Inflammatory macrophage treated with lipopolysaccharide for 1 hour (primary cell): ENCODE results near the gene HLA-F.

ENCODE experiments used
- DNase-seq, 2 donors: peaks; one replicate each; pipeline ENCODE4 v3.0.0-alpha.2; 2020 to 2022

The HLA-F gene

DNA sequence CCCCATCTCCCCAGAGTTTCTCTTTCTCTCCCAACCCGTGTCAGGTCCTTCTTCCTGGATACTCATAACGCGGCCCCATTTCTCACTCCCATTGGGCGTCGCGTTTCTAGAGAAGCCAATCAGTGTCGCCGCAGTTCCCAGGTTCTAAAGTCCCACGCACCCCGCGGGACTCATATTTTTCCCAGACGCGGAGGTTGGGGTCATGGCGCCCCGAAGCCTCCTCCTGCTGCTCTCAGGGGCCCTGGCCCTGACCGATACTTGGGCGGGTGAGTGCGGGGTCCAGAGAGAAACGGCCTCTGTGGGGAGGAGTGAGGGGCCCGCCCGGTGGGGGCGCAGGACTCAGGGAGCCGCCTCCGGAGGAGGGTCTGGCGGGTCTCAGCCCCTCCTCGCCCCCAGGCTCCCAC is at the start of gene HLA-F:
Gene HLA-F (plus strand): TSS at position 173 of the 404 bp plus-strand sequence. CDS start 30 bp downstream, at position 203.
- DNase-seq, result peak; percentile 97 to 98

DNA sequence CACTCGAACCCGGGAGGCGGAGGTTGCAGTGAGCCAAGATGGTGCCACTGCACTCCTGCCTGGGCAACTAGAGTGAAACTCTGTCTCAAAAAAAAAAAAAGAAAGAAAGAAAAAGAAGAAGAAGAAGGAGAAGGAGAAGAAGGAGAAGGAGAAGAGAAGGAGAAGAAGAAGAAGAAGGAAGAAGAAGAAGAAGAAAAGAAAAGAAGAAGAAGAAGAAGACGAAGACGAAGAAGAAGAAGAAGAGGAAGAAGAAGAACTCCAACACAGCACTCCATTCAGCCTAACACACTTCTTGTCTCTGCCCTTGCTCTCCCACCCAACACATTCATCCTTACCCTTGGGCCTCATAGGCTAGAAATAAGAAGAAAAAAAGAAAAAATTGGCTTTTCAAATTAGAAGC is 49.2 kb upstream of the HLA-F start:
- no peak for DNase-seq

DNA sequence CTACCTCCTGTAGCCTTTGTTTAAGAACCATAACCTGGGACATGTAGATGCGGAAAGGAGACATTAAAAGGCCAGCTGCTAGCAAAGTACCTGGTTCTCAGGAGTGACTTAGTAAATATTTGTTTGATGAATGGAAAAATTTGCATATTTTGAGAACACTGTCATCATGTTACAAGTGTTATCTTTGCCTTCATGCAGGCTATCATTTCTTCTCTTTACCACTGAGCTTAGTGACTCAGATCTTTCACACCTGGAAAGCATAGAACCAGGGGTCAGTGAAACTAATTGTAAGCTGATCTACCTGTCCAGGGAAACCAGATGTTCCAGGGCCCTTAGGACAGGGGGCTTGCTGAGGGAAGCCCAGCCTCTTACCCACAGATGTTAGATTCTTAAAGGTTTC is 47.7 kb upstream of the HLA-F start:
- DNase-seq, result no peak

DNA sequence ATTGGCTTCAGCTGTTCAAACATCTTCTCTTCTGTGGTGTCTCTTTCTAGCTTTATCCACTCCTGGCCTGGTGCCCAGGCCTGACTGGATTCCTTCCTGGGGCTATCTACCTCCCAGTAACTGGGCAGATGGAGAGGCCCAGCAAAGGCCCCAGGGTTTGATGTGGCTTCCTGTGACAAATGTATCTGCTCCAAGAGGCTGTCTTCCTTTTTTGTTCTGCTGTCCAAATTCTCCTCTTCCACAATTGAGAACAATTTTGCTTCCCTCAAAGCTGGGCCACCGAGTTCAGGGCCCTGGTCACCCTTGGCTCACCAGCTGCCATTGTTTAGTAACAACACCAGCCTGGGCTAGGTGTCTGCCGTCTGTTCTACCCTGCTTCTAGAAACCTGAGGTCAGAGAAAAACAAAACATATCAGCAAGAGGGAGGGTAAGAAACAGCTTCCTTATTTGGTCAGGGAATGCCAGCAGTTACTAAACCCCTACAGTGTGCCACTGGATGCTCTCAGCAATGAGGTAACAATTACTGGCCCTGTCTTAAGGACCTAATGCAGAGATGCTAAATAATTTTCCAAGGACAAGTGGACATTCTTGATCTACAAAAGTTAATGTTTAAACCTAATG is 46.1 kb upstream of the HLA-F start:
- peak; percentile 37 to 40 for DNase-seq

DNA sequence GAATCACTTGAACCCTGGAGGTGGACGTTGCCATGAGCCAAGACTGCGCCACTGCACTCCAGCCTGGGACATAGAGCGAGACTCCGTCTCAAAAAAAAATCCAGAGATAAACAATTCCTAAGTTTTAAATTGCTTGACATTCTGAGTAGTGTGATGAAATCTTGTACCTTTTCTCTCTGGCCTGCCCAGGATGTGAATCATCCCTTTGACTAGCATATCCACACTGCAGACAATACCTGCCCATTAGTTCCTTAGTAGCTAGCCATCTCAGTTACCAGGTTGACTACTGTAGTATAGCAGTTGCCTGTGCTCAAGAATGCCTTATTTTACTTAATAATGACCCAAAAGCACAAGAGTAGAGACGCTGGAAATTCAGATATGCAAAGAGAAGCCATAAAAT is 45.1 kb upstream of the HLA-F start:
- no peak for DNase-seq

DNA sequence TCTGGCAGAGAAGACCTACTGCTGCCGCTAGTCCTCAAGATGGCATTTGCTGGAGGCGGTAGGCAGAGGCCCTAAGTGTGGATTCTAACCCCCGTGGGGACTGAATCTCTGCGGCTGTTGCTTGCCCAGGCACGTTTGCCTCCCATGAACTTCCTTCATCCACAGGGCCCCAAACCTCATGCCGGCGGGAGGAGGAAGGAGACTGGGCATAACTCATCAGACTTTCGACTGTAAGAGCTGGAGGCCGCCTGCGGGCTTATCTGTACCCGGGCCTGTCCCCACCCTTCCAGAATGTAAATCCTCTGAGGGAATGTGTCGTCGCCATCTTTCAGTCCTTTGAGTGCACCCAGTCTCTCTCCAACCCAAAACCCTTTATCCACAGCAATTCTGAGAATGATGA is 43.3 kb upstream of the HLA-F start:
- DNase-seq, result no peak

DNA sequence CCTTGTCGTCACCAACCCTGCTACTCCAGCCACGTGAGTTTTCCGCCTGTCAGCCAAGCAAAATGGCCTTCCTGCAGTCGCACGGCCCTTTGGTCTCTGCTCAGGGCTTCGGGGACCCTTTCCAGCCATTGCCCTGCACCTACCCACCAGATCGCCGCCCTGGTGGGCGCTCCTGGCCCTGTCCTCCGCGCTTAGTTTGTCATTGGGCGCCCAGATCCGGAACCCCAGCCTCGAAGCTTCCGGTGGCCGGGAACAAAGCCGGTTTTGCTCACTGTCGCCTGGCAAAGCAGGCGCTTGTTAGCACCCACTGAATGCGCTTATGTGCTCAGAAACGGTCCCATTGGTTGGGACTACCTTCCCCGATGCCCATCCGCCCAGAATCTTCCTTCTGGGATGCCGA is 42.8 kb upstream of the HLA-F start:
- no peak for DNase-seq

DNA sequence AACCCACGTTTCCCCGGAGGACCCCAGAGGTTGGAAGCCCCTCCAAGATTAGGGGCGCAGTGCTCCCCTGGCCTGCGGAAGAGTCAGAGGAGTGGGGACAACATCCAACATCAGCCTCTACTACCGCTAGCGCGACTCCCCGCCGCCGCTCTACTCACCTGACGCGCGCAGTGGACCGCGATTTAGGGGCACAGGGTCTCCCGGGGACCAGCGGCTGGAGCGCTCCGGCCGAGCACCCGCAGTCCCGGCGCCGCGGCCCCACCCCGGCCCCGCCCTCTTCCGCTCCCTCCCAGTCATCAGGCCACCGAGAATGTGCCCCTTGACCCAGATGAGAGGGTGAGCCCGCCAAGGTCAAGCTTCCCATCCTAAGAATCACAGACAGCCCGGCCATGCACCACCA is 42.3 kb upstream of the HLA-F start, which contains the start of gene ZFP57:
Gene ZFP57 (minus strand): TSS at position 249 of the 400 bp plus-strand sequence. CDS start 4,149 bp downstream, outside the sequence.
- DNase-seq, result no peak

DNA sequence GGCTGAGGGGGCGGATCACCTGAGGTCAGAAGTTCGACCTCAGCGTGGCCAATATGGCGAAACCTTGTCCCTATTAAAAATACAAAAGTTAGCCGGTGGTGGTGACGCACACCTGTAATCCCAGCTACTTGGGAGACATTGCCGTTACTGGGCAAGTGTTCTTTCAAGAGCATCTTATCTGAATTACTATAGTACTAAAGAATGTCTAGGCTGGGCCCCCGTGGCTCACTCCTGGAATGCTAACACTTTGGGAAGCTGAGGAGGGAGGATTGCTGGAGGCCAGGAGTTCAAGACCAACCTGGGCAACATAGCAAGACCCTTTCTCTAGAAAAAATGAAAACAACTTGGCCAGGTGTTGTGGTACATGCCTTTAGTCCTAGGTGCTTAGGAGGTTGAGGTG is 41.4 kb upstream of the HLA-F start:
- DNase-seq, result no peak

DNA sequence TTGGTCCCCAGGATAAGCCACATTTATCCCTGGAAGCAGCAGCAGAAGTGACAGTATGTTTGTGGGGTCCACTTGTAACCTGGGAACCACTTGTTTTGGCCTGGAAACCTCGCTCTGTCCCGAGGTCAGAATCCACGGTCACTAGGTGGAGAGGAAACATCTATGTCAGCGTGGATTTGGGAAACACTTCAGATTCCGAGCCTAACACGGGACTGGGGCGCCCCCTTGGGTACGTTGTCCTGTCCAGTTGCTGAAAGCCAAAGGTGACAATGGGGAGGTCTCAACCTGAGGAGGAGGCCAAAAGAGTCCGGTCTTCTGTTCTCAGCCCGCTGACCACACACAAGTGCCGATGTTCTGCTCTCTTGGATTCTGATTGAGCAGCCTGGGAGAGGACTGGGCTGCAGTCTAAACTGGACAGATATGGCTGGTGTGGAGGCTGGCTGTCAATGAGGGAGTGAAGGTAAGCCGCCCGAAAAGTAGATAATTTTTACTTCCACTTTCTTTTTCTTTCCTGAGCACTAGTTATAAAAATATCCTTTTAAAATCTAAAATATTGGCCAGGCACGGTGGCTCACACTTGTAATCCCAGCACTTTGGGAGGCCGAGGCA is 37.4 kb upstream of the HLA-F start:
- no peak for DNase-seq

DNA sequence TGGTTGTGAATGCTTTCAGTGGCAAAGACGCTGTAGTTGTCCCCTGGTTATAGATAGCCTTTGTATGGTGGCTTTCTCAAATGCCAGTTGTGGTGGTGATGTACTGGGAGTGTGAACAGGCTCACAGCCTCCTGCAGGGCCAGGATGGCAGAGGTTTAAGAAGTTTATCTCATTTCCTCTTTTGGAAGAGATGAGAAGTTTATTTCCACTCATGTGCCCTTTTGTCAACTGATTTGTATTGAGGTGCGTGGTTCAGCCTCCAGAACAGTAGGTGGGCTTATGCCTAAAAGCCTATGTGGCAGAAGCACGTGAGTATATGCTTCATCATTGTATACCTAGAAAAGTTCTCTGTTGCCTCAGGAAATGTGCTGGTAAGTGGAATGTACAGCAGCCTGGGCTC is 28.6 kb upstream of the HLA-F start:
- no peak for DNase-seq

DNA sequence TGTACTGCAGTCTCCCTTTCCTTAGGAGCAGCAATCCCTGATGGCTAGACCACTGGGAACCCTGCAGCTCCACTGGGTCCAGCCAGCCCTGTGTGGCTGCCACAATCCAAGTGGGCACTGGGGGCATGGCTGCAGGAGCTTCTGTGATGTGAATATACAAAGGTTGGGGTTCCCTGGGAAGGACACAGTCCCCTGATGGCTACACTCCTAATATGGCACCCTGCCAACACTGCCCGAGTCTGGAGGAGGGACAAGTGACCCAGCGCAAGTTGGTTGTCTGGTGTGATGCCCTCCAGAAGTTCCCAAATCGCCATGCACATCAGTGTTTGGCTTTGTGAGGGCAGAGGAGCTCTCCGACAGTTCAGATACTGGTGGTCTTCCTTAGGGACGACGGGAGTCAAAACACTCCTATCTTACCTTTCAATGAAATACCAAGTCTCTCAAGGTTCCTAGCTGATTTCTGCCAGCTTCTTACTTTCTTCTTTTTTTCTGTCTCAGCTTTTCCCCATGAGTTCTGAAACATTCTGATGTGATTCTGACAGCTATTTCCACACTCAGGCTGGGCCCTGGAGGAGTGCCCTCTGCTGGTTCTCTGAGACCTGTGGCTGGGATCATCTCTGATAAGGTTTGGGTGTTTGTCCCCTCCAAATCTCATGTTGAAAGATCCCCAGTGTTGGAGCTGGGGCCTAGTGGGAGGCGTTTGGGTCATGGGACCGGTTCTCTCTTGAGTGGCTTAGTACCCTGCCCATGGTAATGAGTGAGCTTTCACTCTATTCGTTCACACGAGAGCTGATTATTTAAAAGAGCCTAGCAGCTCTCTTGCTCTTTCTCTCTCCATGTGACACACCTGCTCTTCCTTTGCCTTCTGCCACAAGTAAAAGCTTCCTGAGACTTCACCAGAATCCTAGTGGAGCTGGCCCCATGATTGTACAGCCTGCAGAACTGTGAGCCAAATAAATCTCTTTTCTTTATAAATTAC is 26.8 kb upstream of the HLA-F start:
- peak in 1 of 2 donors; percentile 65 for DNase-seq

DNA sequence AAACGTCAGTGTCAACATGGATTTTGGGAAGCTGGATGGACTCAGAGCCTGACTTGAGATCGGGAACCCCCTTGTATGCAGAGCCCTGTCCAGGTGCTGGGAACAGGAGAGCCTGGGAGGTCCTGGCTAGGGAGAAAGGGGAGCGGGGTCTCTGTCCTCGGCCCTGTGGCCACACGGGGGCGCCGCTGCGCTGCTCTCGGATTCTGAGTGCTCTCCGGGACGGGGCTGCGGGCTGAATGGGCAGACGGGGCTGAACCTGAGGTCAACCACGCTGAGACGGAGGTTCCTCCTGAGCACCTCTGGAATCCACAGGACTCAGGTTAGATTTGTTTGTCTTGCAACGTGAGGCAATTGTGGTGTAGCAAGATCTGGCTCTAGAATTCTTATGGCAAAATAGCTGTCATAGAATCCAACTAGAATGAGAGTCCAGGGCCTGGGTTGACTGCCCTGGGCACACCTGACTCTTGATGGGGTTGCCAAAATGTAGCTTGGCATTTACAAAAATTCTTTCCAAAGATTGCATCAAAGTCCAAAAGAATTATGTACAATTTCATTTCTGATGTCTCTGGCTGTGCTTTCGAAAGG is 20.6 kb upstream of the HLA-F start:
- peak; percentile 37 to 59 for DNase-seq

DNA sequence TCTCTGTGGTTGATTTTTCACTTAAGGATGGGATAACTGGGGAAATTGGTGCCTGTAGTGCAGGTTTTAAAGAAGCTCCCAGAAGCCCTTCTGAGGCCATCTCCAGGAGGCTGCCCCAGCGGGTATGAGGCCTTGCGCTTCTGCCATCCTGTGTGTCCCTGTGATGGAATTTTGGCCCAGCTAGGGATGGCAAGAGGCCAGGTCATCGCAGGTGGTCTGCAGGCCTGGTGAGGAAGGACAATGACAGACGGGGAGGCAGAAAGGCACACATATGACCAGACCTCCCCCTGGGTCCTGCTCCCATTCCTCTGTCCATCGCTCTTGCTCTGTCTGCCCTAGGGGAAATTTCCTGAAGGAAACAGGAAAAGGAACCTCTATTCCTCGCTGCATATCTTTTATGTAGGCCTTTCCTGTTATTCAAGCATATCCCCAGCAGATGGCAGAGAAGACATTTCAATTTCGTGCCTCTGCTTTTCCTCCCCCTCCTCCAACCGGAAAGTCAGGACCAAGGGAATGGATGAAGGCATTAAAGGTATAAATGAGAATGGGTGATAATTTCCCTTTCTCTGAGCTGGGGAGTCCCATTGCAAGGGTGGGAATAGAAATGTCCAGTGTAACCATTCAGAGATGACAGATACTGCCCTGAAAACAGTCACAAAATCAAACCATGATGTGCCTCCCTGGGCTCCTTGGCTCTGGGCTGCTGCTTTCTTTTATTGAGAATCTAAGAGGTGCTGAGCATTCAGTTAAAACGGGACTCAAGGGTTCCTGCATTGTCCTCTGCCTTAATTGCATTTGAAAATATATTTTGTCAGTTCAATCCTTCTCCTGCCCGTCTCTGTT is 17.6 kb upstream of the HLA-F start:
- DNase-seq, result peak in 1 of 2 donors; percentile 68

DNA sequence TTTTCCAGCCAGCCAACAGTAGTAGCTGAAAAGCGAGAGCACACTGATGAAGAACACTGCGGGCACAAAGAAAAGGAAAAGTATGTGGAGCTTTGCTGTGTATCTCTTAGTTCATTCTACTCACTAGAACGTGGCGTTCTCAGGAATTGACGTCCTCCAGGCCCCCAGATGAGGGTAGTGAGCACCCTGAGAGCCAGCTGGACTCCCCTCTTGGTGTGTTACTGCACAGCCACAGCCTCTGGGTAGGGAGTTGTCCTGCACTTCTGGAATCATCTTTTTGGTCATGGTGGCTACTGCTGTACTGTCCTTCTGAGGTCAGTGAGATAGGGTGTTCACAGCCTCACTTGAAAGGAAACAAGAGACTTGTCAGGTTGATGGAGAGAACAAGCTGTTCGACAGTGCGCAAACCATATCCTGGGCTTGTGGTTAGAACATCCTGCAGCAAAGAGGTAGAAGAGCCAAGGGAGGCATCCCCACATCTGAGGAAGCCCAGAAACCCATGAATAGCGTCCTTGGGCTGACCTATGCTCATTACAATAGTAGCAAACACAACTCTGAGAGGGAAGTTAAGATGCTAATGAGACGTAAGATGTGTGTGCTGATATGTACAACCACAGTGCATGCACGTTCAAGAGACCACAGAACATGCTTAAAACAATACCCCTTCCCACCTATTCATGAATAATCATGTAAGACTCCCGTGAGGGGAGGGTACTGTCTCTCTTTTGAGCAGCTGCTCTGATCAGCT is 14.6 kb upstream of the HLA-F start:
- no peak for DNase-seq

DNA sequence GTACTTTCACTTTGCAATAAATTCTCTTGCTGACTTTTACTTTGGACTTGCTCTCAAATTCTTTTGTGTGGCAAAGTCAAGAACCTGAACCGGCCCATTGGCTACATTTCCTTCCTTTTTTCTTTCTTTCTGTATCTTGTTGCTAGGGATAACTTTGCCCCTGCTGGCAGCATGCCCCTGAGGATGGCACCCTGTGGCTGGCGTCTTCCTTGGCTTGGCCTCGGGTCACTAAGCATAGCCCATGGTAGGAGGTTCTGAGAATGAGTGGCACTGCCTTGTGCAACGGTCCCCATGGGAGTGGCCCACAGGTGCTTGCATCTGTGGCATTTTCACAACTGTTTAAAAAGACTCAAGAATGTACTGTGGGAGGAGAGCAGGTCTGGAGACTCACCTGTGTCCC is 14.0 kb upstream of the HLA-F start:
- no peak for DNase-seq

DNA sequence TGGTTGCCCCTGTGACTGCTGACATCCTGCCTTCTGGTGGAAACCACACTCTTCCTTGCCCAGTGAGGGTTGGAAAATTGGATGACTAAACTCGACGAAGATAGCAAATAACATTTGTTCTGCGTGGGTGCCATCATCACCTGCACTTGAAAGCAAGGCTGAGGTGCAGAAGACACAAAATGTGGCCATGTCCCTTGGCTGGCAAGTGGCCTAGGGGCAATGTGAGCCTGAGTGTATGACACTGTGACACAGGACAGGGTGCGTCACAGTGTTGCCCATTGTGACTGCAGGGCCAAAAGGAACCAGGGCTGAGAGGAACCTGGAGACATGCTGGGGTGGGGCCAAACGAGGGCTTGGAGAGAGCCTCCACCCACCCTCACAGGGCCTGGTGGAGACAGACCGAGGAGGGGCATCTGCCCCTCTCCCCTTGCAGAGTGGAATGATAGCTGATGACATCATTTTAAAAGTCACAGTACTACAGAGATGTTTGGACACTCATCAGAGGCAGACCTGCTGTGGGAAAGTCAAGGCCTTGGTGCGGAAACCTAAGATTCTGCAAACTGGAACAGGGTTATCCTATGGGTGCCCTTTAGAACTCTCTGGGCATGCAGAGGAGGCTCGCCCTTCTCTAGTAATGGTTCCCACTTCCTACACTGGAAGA is 12.8 kb upstream of the HLA-F start:
- DNase-seq, result no peak

DNA sequence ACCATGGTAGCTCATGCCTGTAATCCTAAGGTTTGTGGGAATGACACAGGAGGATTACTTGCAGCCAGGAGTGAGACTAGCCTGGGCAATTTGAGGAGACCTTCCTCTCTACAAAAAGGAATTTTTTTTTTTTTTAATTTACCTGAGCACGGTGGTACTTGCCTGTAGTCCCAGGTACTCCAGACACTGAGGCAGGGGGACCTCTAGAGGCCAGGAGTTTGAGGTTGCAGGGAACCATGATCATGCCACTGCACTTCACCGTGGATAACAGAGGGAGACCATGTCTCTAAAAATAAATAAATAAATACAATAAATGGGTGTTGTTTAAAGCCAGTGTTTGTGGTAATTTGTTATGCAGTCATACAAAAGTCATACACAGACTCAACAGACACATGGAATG is 2.4 kb upstream of the HLA-F start:
- no peak for DNase-seq

DNA sequence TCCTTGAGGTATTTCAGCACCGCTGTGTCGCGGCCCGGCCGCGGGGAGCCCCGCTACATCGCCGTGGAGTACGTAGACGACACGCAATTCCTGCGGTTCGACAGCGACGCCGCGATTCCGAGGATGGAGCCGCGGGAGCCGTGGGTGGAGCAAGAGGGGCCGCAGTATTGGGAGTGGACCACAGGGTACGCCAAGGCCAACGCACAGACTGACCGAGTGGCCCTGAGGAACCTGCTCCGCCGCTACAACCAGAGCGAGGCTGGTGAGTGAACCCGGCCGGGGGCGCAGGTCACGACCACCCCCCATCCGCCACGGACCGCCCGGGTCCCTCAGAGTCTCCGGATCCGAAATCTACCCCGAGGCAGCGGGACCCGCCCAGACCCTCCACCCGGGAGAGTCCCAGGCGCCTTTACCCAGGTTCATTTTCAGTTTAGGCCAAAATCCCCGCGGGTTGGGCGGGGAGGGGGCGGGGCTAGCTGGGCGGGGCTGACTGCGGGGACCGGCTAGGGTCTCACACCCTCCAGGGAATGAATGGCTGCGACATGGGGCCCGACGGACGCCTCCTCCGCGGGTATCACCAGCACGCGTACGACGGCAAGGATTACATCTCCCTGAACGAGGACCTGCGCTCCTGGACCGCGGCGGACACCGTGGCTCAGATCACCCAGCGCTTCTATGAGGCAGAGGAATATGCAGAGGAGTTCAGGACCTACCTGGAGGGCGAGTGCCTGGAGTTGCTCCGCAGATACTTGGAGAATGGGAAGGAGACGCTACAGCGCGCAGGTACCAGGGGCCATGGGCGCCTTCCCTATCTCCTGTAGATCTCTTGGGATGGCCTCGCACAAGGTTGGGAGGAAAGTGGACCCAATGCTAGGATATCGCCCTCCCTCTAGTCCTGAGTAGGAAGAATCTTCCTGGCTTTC is 693 bp downstream of the HLA-F start:
- DNase-seq, result peak; percentile 49 to 61
